Activated CD4-positive, CD25-positive, alpha-beta regulatory T cell treated with anti-CD3 and anti-CD28 coated beads, Interleukin-2, amount 50 U/mL, for 72 hours (primary cell): Measurements from ENCODE around the gene ELL2.

Experiments
- DNase-seq: peaks from one replicate; pipeline ENCODE4 v3.0.0; 2021

ELL2 gene

GRCh38 chr5:95904827-95905226, 56.8 kb downstream of the ELL2 start:
- no peak for DNase-seq

GRCh38 chr5:95903838-95904237, 57.8 kb downstream of the ELL2 start:
- no peak for DNase-seq

GRCh38 chr5:95901676-95902627, 59.7 kb downstream of the ELL2 start:
- no peak for DNase-seq

GRCh38 chr5:95900383-95900958, 61.2 kb downstream of the ELL2 start:
- DNase-seq: no peak

GRCh38 chr5:95899829-95900228, 61.8 kb downstream of the ELL2 start:
- no peak for DNase-seq

- no peak for DNase-seq
Observed at GRCh38 chr5:95899006-95899405, 62.6 kb downstream of the ELL2 start.

GRCh38 chr5:95895771-95896170, 65.9 kb downstream of the ELL2 start:
- no peak for DNase-seq

GRCh38 chr5:95895251-95895650, 66.4 kb downstream of the ELL2 start:
- no peak for DNase-seq

GRCh38 chr5:95892784-95893354, 68.8 kb downstream of the ELL2 start:
- DNase-seq: no peak

- DNase-seq: no peak
Observed at GRCh38 chr5:95891499-95891898, 70.2 kb downstream of the ELL2 start.

GRCh38 chr5:95889076-95889475, 72.6 kb downstream of the ELL2 start:
- no peak for DNase-seq

- DNase-seq: no peak
Observed at GRCh38 chr5:95887977-95888376, 73.7 kb downstream of the ELL2 start.

GRCh38 chr5:95886340-95887044, 75.2 kb downstream of the ELL2 start:
- DNase-seq: no peak

- no peak for DNase-seq
Observed at GRCh38 chr5:95884511-95884910, 77.1 kb downstream of the ELL2 start.

- no peak for DNase-seq
Observed at GRCh38 chr5:95884017-95884325, 77.7 kb downstream of the ELL2 start.

GRCh38 chr5:95883185-95884016, 78.2 kb downstream of the ELL2 start:
- no peak for DNase-seq

- DNase-seq: no peak
Observed at GRCh38 chr5:95881833-95882232, 79.8 kb downstream of the ELL2 start.

GRCh38 chr5:95880081-95880926, 81.3 kb downstream of the ELL2 start:
- DNase-seq: no peak

GRCh38 chr5:95879661-95880060, 82.0 kb downstream of the ELL2 start:
- no peak for DNase-seq

GRCh38 chr5:95878417-95879323, 83.0 kb downstream of the ELL2 start:
- no peak for DNase-seq

GRCh38 chr5:95876782-95877181, 84.9 kb downstream of the ELL2 start:
- DNase-seq: no peak
